K562 (cell line): ENCODE data around the gene UBASH3A. TPM values are rescaled to one million over a fixed set of nuclear protein-coding genes. Genes with fewer than 3 reads are reported as not detected.

Experiments used
- ATAC-seq: fragments of 200-7000 bp; cut with Tn5 transposase; 3 replicates; pipeline ENCODE4 v1.9.1; 2020; ENCODE audit warnings: moderate library complexity
- BruUV-seq: library from RNA; stranded (reverse); fragments of 400-500 nt; replicated peaks from 2 replicates; lab custom pipeline; 2021; lab: Mats Ljungman, UMichigan
- CTCF ChIA-PET: fragments of 300-600 bp; formaldehyde crosslinking; extraction: SDS; loops from one replicate; lab custom pipeline; 2021; ENCODE audit warnings: low intra/inter-chr PET ratio; lab: Yijun Ruan, JAX
- POLR2A ChIA-PET: fragments of 300-600, 350-650 bp; sonication (Branson Sonifier 250); formaldehyde crosslinking; extraction: SDS; loops from one replicate; lab custom pipeline; 2021; ENCODE audit warnings: antibody characterized with exemption, inconsistent platforms; lab: Yijun Ruan, JAX
- DNase-seq, 4 experiments: peaks; one replicate each; pipeline versions ENCODE4 v3.0.0 to v3.0.0-alpha.2; 2011 to 2018; ENCODE audit warnings: low spot score in 3 of 4, mixed read lengths in 3 of 4; ENCODE audit errors: extremely low read depth in 1 of 4
- FAIRE-seq: peaks from 2 replicates; lab custom pipeline; 2011; peaks lifted over from hg19 to GRCh38; lab: Jason Lieb, UNC
- H2AFZ ChIP-seq: 2 replicates; pipeline ENCODE4 v1.6.0; 2011; ENCODE audit warnings: low read depth, low read length, control low read depth, inconsistent platforms
- H3K27ac ChIP-seq: fragments of 200-600 bp; 3 replicates; pipeline ENCODE4 v1.8.0; 2011; ENCODE audit warnings: low read depth, mild to moderate bottlenecking, control low read depth, inconsistent platforms, low read length, moderate library complexity, mixed read lengths; ENCODE audit errors: extremely low read depth
- H3K27me3 ChIP-seq, 2 experiments: fragments of 300-600 bp in 1 of 2; 2 replicates in 1 of 2; 3 replicates in 1 of 2; pipeline versions ENCODE4 v1.6.0 to v1.8.0; 2011; ENCODE audit warnings: inconsistent platforms in 2 of 2, low read length in 2 of 2, mild to moderate bottlenecking in 1 of 2, mixed read lengths in 1 of 2, moderate library complexity in 1 of 2; ENCODE audit not compliant: control insufficient read depth in 2 of 2, insufficient read depth in 2 of 2
- H3K36me3 ChIP-seq: fragments of 300-600 bp; 3 replicates; pipeline ENCODE4 v1.8.0; 2011; ENCODE audit warnings: mild to moderate bottlenecking, low read length, inconsistent platforms; ENCODE audit not compliant: control insufficient read depth, insufficient read depth
- H3K4me1 ChIP-seq, 2 experiments: fragments of 200-600 bp in 1 of 2; replicated peaks in 1 of 2; 2 replicates in 1 of 2; 3 replicates in 1 of 2; pipeline versions ENCODE4 v1.5.1 to v1.8.0; 2011; ENCODE audit warnings: inconsistent platforms in 2 of 2, low read length in 2 of 2, mild to moderate bottlenecking in 1 of 2, mixed read lengths in 1 of 2, moderate library complexity in 1 of 2; ENCODE audit not compliant: control insufficient read depth in 2 of 2, insufficient read depth in 2 of 2
- H3K4me2 ChIP-seq: 2 replicates; pipeline ENCODE4 v1.6.1; 2011; ENCODE audit warnings: low read length, control low read depth, inconsistent platforms, mixed read lengths; ENCODE audit not compliant: insufficient read depth
- H3K4me3 ChIP-seq: fragments of 200-600 bp; sonication (generic), shearing (Covaris generic); 2 replicates; pipeline ENCODE4 v1.5.1; 2016; ENCODE audit warnings: control low read depth, inconsistent platforms
- H3K79me2 ChIP-seq: fragments of 200-600 bp; 3 replicates; pipeline ENCODE4 v1.8.0; 2011; ENCODE audit warnings: low read length, inconsistent platforms; ENCODE audit not compliant: control insufficient read depth, insufficient read depth
- H3K9ac ChIP-seq, 2 experiments: 2 replicates each; pipeline versions ENCODE4 v1.6.0 to v1.6.1; 2011; ENCODE audit warnings: low read depth in 2 of 2, low read length in 2 of 2, control low read depth in 1 of 2, inconsistent platforms in 1 of 2, mild to moderate bottlenecking in 1 of 2, mixed read lengths in 1 of 2; ENCODE audit not compliant: insufficient read depth in 1 of 2
- H3K9me1 ChIP-seq: one replicate; pipeline ENCODE4 v1.6.0; 2011; ENCODE audit warnings: inconsistent platforms, mild to moderate bottlenecking, low read length, moderate library complexity; ENCODE audit not compliant: control insufficient read depth, insufficient read depth
- H3K9me3 ChIP-seq: replicated peaks from 2 replicates; pipeline ENCODE4 v1.5.1; 2011; ENCODE audit warnings: low read depth, low read length, inconsistent platforms; ENCODE audit not compliant: control insufficient read depth, insufficient read depth
- H4K20me1 ChIP-seq: replicated peaks from 2 replicates; pipeline ENCODE4 v1.6.1; 2011; ENCODE audit warnings: low read length, inconsistent platforms, mixed read lengths; ENCODE audit not compliant: control insufficient read depth, insufficient read depth
- CC2D1A ChIP-seq: fragments of 450-650 bp; IDR thresholded peaks from 2 replicates; pipeline ENCODE4 v1.6.1; 2017; ENCODE audit warnings: mild to moderate bottlenecking
- CEBPZ ChIP-seq: fragments of 150-350 bp; IDR thresholded peaks from 2 replicates; pipeline ENCODE4 v1.6.1; 2014; ENCODE audit warnings: low read depth, mild to moderate bottlenecking, low read length, borderline replicate concordance
- ERF ChIP-seq: fragments of 450-650 bp; formaldehyde crosslinking; IDR thresholded peaks from 2 replicates; pipeline ENCODE4 v1.4.0; 2020; ENCODE audit warnings: mild to moderate bottlenecking, mixed read lengths
- JUN ChIP-seq, 2 experiments: sonication (generic) in 1 of 2; formaldehyde crosslinking in 1 of 2; IDR thresholded peaks; 2 replicates each; pipeline versions ENCODE4 v1.6.1 to v1.8.0; 2012 to 2022; ENCODE audit warnings: borderline replicate concordance in 2 of 2, mild to moderate bottlenecking in 2 of 2, improper control_type of control experiment in 1 of 2, low read depth in 1 of 2, low read length in 1 of 2, missing genetic modification reagents in 1 of 2
- SFPQ ChIP-seq: fragments of 200-400 bp; formaldehyde crosslinking; IDR thresholded peaks from 2 replicates; pipeline ENCODE4 v1.6.1; 2017; ENCODE audit warnings: mild to moderate bottlenecking, low read depth, low read length, moderate library complexity
- TBL1XR1 ChIP-seq, 2 experiments: IDR thresholded peaks; 2 replicates each; pipeline ENCODE4 v1.6.1; 2012; ENCODE audit warnings: improper control_type of control experiment in 2 of 2, low read length in 2 of 2, mild to moderate bottlenecking in 1 of 2
- ZKSCAN8 ChIP-seq: fragments of 200-800 bp; sonication (Bioruptor generic); IDR thresholded peaks from 2 replicates; pipeline ENCODE4 v1.6.1; 2016; ENCODE audit warnings: missing genetic modification characterization, missing compliant biosample characterization
- ZNF175 ChIP-seq: fragments of 200-800 bp; sonication (Bioruptor generic); IDR thresholded peaks from 2 replicates; pipeline ENCODE4 v1.6.1; 2016; ENCODE audit warnings: low read depth, mild to moderate bottlenecking, missing genetic modification characterization, missing compliant biosample characterization
- WGBS: fragments of 100-300 bp; shearing (Covaris generic); methylation state at CpG from one replicate; pipeline ENCODE4 v1.1.6; 2016; ENCODE audit warnings: low coverage, mixed read lengths; ENCODE audit not compliant: insufficient coverage; ENCODE audit errors: missing lambda C conversion rate; 5-methylcytosine and 5-hydroxymethylcytosine counted together
- in situ Hi-C: fragments of 300-500 bp; cut with MboI; formaldehyde crosslinking; loops from 4 replicates; pipeline ENCODE4 v1.15.0; 2018; ENCODE audit warnings: inconsistent platforms, mixed read lengths
- intact Hi-C: fragments of 100-400 bp; cut with micrococcal nuclease; formaldehyde crosslinking; loops from 2 replicates; pipeline ENCODE4 v1.14.2; 2022
- polyA plus RNA-seq, 8 experiments: library from polyadenylated mRNA; depleted of rRNA in 4 of 8; stranded (reverse) in 5 of 8; unstranded in 3 of 8; fragments of >200 nt; fragmentation: Nextera tagmentation in 2 of 8; fragmentation: Illumina TruSeq in 1 of 8; extraction: Ambion mirVana in 2 of 8; extraction: Trizol in 1 of 8; gene quantifications; 2 replicates each; pipeline versions ENCODE4 v1.2.1 to v1.2.3, GENCODE V29; 2011 to 2014; ENCODE audit warnings: inconsistent platforms in 1 of 8, missing spikeins in 1 of 8
- total RNA-seq, 7 experiments: library from RNA; depleted of rRNA in 6 of 7; stranded (reverse); fragments of >200 nt in 6 of 7; fragmentation: Illumina TruSeq in 2 of 7; extraction: Trizol in 2 of 7; gene quantifications; 2 replicates each; pipeline versions ENCODE4 v1.2.1 to v1.2.3, GENCODE V29; 2011 to 2021; ENCODE audit warnings: low replicate concordance in 1 of 7

Gene UBASH3A
- total and polyA plus RNA-seq, 9 of the 15 experiments (the other 6 are each of a cell fraction or from before 2014, with no cell fraction given) = 0.23 to 1.8 (median 1.1) TPM

- FAIRE-seq = no peak
- no peak overlapping the region for H2AFZ ChIP-seq
- peaks cover 3 to 33% of the 10 kb centered on the region in 2 experiments; a peak in 2 of 5 replicates for H3K27me3 ChIP-seq
- no peak for DNase-seq
- in situ Hi-C loops = loop anchor here (5.0 to 10.0 kb wide), 3 partner anchors 68 to 288 kb away; partner anchors contain the start of gene TFF3
- no peak overlapping the region for H3K27ac ChIP-seq
- WGBS = 11% methylated on average over 7 of the region's 7 CpGs
- no peak overlapping the region for H3K4me2 ChIP-seq
- CTCF ChIA-PET = interaction anchor here (0.6 to 1.6 kb wide), 3 partner anchors 105 to 389 kb away, joined by 3 to 4 read pairs (median 3); no protein-coding TSS in a partner anchor
- no peaks in the 10 kb centered on the region for H3K36me3 ChIP-seq
- H3K9ac ChIP-seq = no peak overlapping the region
- peaks cover 0 to 8% of the 10 kb centered on the region in 2 experiments; a peak in 2 of 5 replicates for H3K4me1 ChIP-seq
- no peaks in the 10 kb centered on the region for H3K79me2 ChIP-seq
- POLR2A ChIA-PET = interaction anchor here (0.9 kb wide), 1 partner anchor 24 kb away, joined by 3 read pairs; no protein-coding TSS in a partner anchor
- no peaks in the 10 kb centered on the region for H3K9me3 ChIP-seq
- H3K4me3 ChIP-seq = no peak overlapping the region
- no peaks in the 10 kb centered on the region for H3K9me1 ChIP-seq
- intact Hi-C loops = no loop called here
- BruUV-seq = no TSS peak
- H4K20me1 ChIP-seq = peaks cover 3% of the 10 kb centered on the region; the same call in 1 of the 2 replicates
- no peak for ATAC-seq
- TF ChIP-seq JUN (IDR thresholded peaks at IDR 0.05; ENCODE audit: borderline replicate concordance, low read depth, low read length) = no peak
- no peak for TF ChIP-seq JUN (CRISPR knock-in tag; IDR thresholded peaks at IDR 0.05; ENCODE audit: borderline replicate concordance)
- TF ChIP-seq ERF (CRISPR knock-in tag) = no peak
- no peak for TF ChIP-seq CC2D1A
- TF ChIP-seq ZKSCAN8 (CRISPR knock-in tag) = no peak
- no peak for TF ChIP-seq CEBPZ
- no peak for TF ChIP-seq SFPQ
- TF ChIP-seq TBL1XR1 (IDR thresholded peaks at IDR 0.05; ENCODE audit: low read length in 2 of 2) = no peak
- no peak for TF ChIP-seq ZNF175 (CRISPR knock-in tag)
Measured at GRCh38 chr21:42445311-42445710, 41.6 kb downstream of the UBASH3A start.
